ENCODE data around the gene NT5DC1. TPM values are rescaled to one million over a fixed set of nuclear protein-coding genes. Genes with fewer than 3 reads are reported as not detected.

NT5DC1 gene
- polyA plus RNA-seq, 1 donor from 2014 or later, result 1.3 TPM

- H3K79me2 ChIP-seq (replicated peaks; ENCODE audit: insufficient read depth, low read length), result no peaks in the 10 kb centered on the region
- no peaks in the 10 kb centered on the region for H3F3A ChIP-seq (ENCODE audit: insufficient read depth, low read length, poor library complexity, severe bottlenecking)
- no peak for TF ChIP-seq CTCF (IDR thresholded peaks at IDR 0.05; ENCODE audit: poor library complexity, severe bottlenecking)
- TF ChIP-seq REST (IDR thresholded peaks at IDR 0.05; ENCODE audit: borderline replicate concordance), result no peak
- H4K20me1 ChIP-seq (ENCODE audit: insufficient read depth), result no peaks in the 10 kb centered on the region
- H3K36me3 ChIP-seq (ENCODE audit: insufficient read depth, low read length), result no peaks in the 10 kb centered on the region
- H3K9ac ChIP-seq (ENCODE audit: low read length), result no peak overlapping the region
- no peaks in the 10 kb centered on the region for H3K9me3 ChIP-seq (ENCODE audit: low read length)
- no peaks in the 10 kb centered on the region for H3K9me2 ChIP-seq (ENCODE audit: insufficient read depth, low read length)
- H3K27ac ChIP-seq (ENCODE audit: low read length), result no peak overlapping the region
- no peak overlapping the region for H3K4me2 ChIP-seq (ENCODE audit: low read length)
- no peaks in the 10 kb centered on the region for H3K27me3 ChIP-seq (ENCODE audit: insufficient read depth, low read depth, low read length)
- H3K4me3 ChIP-seq (ENCODE audit: low read length), result no peak overlapping the region
- no peak overlapping the region for H2AFZ ChIP-seq (ENCODE audit: low read depth, low read length)
Measured at GRCh38 chr6:116192786-116193185, 92.1 kb downstream of the NT5DC1 start.

DNA sequence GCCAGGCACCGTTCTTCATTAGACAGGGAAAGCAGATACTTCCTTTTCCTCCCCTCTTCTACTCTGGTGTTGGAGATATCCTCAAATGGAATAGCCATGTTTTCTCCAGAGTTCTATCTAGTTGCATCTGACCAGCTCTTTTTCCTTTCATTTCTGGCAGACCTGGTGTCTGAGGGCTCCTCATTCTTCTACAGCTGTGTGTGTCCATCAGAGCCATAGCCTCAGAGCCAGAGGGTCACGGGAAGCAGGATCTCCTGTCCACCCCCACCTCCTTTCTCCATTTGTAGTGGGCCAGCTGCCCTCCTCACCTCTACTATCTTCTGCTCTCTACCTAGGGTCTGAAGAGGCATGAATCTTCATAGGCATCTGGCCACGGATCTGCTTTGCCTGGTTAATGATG is 96.2 kb downstream of the NT5DC1 start:
- TF ChIP-seq MXI1 (conservative IDR thresholded peaks at IDR 0.05; ENCODE audit: poor library complexity, severe bottlenecking) (no peak), EZH2 (IDR thresholded peaks at IDR 0.05; ENCODE audit: borderline replicate concordance, insufficient read depth, low read length, poor library complexity, severe bottlenecking) (no peak)
- Histone ChIP-seq H3K27me3 (ENCODE audit: insufficient read depth, low read depth, low read length) (no peaks in the 10 kb centered on the region), H3K4me3 (ENCODE audit: low read length) (no peak overlapping the region), H3K9me2 (ENCODE audit: insufficient read depth, low read length) (no peaks in the 10 kb centered on the region), H4K20me1 (ENCODE audit: insufficient read depth) (no peaks in the 10 kb centered on the region), H3K9ac (ENCODE audit: low read length) (no peak overlapping the region), H3F3A (ENCODE audit: insufficient read depth, low read length, poor library complexity, severe bottlenecking) (no peaks in the 10 kb centered on the region), H3K4me2 (ENCODE audit: low read length) (no peak overlapping the region), H3K36me3 (ENCODE audit: insufficient read depth, low read length) (no peaks in the 10 kb centered on the region), H3K79me2 (replicated peaks; ENCODE audit: insufficient read depth, low read length) (no peaks in the 10 kb centered on the region), H3K9me3 (ENCODE audit: low read length) (no peaks in the 10 kb centered on the region), H2AFZ (ENCODE audit: low read depth, low read length) (no peak overlapping the region), H3K27ac (ENCODE audit: low read length) (no peak overlapping the region)

- H4K20me1 ChIP-seq (ENCODE audit: insufficient read depth), result no peaks in the 10 kb centered on the region
- no peak overlapping the region for H3K4me3 ChIP-seq (ENCODE audit: low read length)
- H3F3A ChIP-seq (ENCODE audit: insufficient read depth, low read length, poor library complexity, severe bottlenecking), result no peaks in the 10 kb centered on the region
- H3K79me2 ChIP-seq (replicated peaks; ENCODE audit: insufficient read depth, low read length), result no peaks in the 10 kb centered on the region
- TF ChIP-seq REST (IDR thresholded peaks at IDR 0.05; ENCODE audit: borderline replicate concordance) (no peak), CTCF (IDR thresholded peaks at IDR 0.05; ENCODE audit: poor library complexity, severe bottlenecking) (no peak), SMC3 (conservative IDR thresholded peaks at IDR 0.05; ENCODE audit: poor library complexity) (no peak), TAF1 (IDR thresholded peaks at IDR 0.05; ENCODE audit: low read depth) (no peak), POLR2AphosphoS5 (IDR thresholded peaks at IDR 0.05) (no peak), MXI1 (conservative IDR thresholded peaks at IDR 0.05; ENCODE audit: poor library complexity, severe bottlenecking) (no peak), RAD21 (conservative IDR thresholded peaks at IDR 0.05) (no peak), EP300 (conservative IDR thresholded peaks at IDR 0.05; ENCODE audit: poor library complexity, severe bottlenecking) (no peak)
- no peak overlapping the region for H2AFZ ChIP-seq (ENCODE audit: low read depth, low read length)
- no peak overlapping the region for H3K9ac ChIP-seq (ENCODE audit: low read length)
- H3K9me2 ChIP-seq (ENCODE audit: insufficient read depth, low read length), result no peaks in the 10 kb centered on the region
- no peaks in the 10 kb centered on the region for H3K9me3 ChIP-seq (ENCODE audit: low read length)
- no peaks in the 10 kb centered on the region for H3K27me3 ChIP-seq (ENCODE audit: insufficient read depth, low read depth, low read length)
- H3K36me3 ChIP-seq (ENCODE audit: insufficient read depth, low read length), result no peaks in the 10 kb centered on the region
- H3K4me2 ChIP-seq (ENCODE audit: low read length), result no peak overlapping the region
- no peak overlapping the region for H3K27ac ChIP-seq (ENCODE audit: low read length)
Measured at GRCh38 chr6:116200619-116201249, 100.1 kb downstream of the NT5DC1 start.
